Gastroesophageal sphincter (tissue), 4 donors: ENCODE measurements around the gene KIF26B. TPM values are rescaled to one million over a fixed set of nuclear protein-coding genes. Genes with fewer than 3 reads are reported as not detected.
"Not testable (repeated sequence)": the region's sequence is repeated elsewhere in the genome, so short reads cannot be mapped to it uniquely, and the experiment has no call there.

Source experiments
- ATAC-seq: fragments of 150-250 bp; one replicate; pipeline ENCODE4 v1.9.1; 2016; ENCODE audit warnings: mild to moderate bottlenecking, moderate library complexity
- H3K27ac ChIP-seq, 4 donors: fragments of 200-600 bp; sonication (generic) in 3 of 4; 1 replicate in 3 of 4; 2 replicates in 1 of 4; pipeline ENCODE4 v1.5.1; 2016 to 2019
- H3K27me3 ChIP-seq: fragments of 200-600 bp; sonication (generic); one replicate; pipeline ENCODE4 v1.5.1; 2019
- H3K36me3 ChIP-seq, 2 donors: fragments of 200-600 bp; sonication (generic); one replicate each; pipeline ENCODE4 v1.5.1; 2019; ENCODE audit warnings: control low read depth in 1 of 2
- H3K4me1 ChIP-seq, 3 donors: fragments of 200-600 bp; sonication (generic); 1 replicate in 2 of 3; 2 replicates in 1 of 3; pipeline ENCODE4 v1.5.1; 2016 to 2019; ENCODE audit warnings: control low read depth in 2 of 3
- H3K4me3 ChIP-seq, 2 donors: fragments of 200-600 bp; sonication (generic); one replicate each; pipeline ENCODE4 v1.5.1; 2019; ENCODE audit warnings: mild to moderate bottlenecking in 1 of 2, moderate library complexity in 1 of 2
- H3K9me3 ChIP-seq, 3 donors: fragments of 200-600 bp; sonication (generic); one replicate each; pipeline ENCODE4 v1.5.1; 2017 to 2019; ENCODE audit warnings: control low read depth in 2 of 3
- EP300 ChIP-seq: sonication (generic); formaldehyde crosslinking; IDR thresholded peaks from one replicate; pipeline ENCODE4 v1.6.1; 2017; ENCODE audit warnings: antibody characterized with exemption, mild to moderate bottlenecking
- POLR2A ChIP-seq, 2 donors: fragments of 450-650 bp; IDR thresholded peaks; one replicate each; pipeline ENCODE4 v1.6.1; 2017; ENCODE audit warnings: antibody characterized with exemption in 2 of 2, mild to moderate bottlenecking in 2 of 2, moderate library complexity in 1 of 2
- POLR2AphosphoS5 ChIP-seq: sonication (generic); formaldehyde crosslinking; IDR thresholded peaks from one replicate; pipeline ENCODE4 v1.6.1; 2017; ENCODE audit warnings: antibody characterized with exemption
- WGBS, 2 donors: methylation state at CpG; one replicate each; pipeline ENCODE4 v1.1.5; 2018; ENCODE audit warnings: low coverage in 1 of 2; 5-methylcytosine and 5-hydroxymethylcytosine counted together
- total RNA-seq, 4 donors: library from RNA; depleted of rRNA; stranded (reverse); fragments of >200 nt; gene quantifications; one replicate each; pipeline ENCODE4 v1.1.0, GENCODE V29; 2016
- TF ChIP-seq, protein P1 (sequence below), 4 experiments: fragments of 200-600 bp in 2 of 4; fragments of 450-650 bp in 2 of 4; sonication (generic) in 1 of 4; IDR thresholded peaks; one replicate each; pipeline ENCODE4 v1.5.1; 2017 to 2019; ENCODE audit warnings: antibody characterized with exemption in 4 of 4, mild to moderate bottlenecking in 2 of 4, moderate library complexity in 2 of 4

Gene KIF26B
- total RNA-seq, 4 donors from 2014 or later: 0.62 to 1.9 (median 0.97) TPM

DNA sequence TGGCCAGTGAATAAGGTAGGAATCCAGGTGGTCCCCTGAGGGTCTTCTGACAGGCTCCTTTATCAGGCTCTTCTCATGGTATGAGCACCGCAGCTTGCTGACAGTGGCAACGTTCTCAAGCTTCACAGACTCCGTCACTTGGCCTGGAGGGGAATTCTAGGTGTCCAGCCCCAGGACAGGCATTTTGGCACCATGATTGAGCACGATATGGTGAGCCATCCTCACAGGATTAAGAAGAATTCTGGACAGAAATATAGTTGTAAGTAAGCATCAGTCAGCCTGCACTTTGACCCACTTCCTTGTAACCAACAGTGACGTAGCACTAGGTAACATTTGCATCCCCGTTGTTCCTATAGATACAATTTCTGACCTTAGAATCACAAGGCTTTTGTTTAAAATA lies 30.5 kb upstream of the KIF26B start:
- no peaks in the 10 kb centered on the region for H3K4me1 ChIP-seq
- WGBS, 2 donors: 91 to 93% methylated on average over 2 to 6 of the region's 6 CpGs
- H3K4me3 ChIP-seq: no peak overlapping the region
- peaks cover 12% of the 10 kb centered on the region for H3K27me3 ChIP-seq
- H3K9me3 ChIP-seq: no peaks in the 10 kb centered on the region
- no peak for ATAC-seq
- TF ChIP-seq POLR2AphosphoS5 (no peak), EP300 (no peak), POLR2A (IDR thresholded peaks at IDR 0.05) (no peak)
- TF ChIP-seq, protein P1, sequence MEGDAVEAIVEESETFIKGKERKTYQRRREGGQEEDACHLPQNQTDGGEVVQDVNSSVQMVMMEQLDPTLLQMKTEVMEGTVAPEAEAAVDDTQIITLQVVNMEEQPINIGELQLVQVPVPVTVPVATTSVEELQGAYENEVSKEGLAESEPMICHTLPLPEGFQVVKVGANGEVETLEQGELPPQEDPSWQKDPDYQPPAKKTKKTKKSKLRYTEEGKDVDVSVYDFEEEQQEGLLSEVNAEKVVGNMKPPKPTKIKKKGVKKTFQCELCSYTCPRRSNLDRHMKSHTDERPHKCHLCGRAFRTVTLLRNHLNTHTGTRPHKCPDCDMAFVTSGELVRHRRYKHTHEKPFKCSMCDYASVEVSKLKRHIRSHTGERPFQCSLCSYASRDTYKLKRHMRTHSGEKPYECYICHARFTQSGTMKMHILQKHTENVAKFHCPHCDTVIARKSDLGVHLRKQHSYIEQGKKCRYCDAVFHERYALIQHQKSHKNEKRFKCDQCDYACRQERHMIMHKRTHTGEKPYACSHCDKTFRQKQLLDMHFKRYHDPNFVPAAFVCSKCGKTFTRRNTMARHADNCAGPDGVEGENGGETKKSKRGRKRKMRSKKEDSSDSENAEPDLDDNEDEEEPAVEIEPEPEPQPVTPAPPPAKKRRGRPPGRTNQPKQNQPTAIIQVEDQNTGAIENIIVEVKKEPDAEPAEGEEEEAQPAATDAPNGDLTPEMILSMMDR (IDR thresholded peaks at IDR 0.05): no peak
- H3K36me3 ChIP-seq: peaks cover 0 to 29% of the 10 kb centered on the region in 2 donors
- H3K27ac ChIP-seq: no peak overlapping the region

DNA sequence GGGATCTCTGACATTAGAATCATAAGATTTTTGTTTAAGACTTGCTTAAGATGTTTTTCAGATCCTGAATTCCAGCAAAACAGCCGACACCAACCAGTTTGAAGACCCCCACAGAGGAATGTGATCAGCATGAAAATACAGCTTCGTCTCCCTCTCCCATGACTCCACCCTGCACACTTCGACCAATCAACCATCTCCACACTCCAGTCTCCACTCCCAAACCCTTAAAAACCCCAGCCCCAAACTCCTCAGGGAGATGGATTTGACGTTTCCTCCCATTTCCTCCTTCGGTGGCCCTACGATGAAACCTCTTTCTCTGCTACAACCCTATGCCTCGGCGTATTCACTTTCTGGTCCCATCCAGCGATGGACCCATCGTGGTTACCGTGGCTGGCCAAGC lies 30.1 kb upstream of the KIF26B start:
- peaks cover 0 to 3% (median 0%) of the 10 kb centered on the region in 3 donors for H3K4me1 ChIP-seq
- H3K27ac ChIP-seq: no peak overlapping the region
- peaks cover 0 to 29% of the 10 kb centered on the region in 2 donors for H3K36me3 ChIP-seq
- H3K27me3 ChIP-seq: peaks cover 16% of the 10 kb centered on the region
- WGBS, 2 donors: 80 to 90% methylated on average over 8 to 11 of the region's 11 CpGs
- no peak overlapping the region for H3K4me3 ChIP-seq
- H3K9me3 ChIP-seq: no peaks in the 10 kb centered on the region
- no peak for ATAC-seq
- TF ChIP-seq EP300: no peak

DNA sequence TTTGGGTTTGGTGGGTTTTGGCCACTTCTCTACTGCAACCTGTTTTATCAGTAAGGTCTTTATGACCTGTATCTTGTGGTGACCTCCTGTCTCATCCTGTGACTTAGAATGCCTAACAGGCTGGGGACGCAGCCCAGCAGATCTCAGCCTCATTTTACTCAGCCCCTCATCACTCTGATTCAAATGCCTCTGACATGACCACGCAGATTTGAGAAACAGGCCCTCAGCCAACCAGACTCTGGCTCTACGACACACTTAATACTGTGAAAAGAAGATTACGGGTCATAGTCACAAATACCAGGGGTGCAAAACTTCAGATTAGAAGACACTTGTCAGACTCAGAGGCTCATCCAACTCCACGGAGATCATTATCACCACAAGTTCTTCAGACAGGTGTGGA lies 28.3 kb upstream of the KIF26B start:
- ATAC-seq: no peak
- peaks cover 0 to 29% of the 10 kb centered on the region in 2 donors for H3K36me3 ChIP-seq
- H3K4me3 ChIP-seq: no peak overlapping the region
- WGBS, 2 donors: 49% methylated on average over 4 of the region's 5 CpGs; no CpG with 5 or more reads in 1 of the 2 donors
- no peak for TF ChIP-seq EP300
- no peak for TF ChIP-seq POLR2AphosphoS5
- TF ChIP-seq, protein P1 (IDR thresholded peaks at IDR 0.05): no peak
- TF ChIP-seq POLR2A (IDR thresholded peaks at IDR 0.05): no peak
- H3K27me3 ChIP-seq: peaks cover 31% of the 10 kb centered on the region
- H3K4me1 ChIP-seq: peaks cover 0 to 6% (median 0%) of the 10 kb centered on the region in 3 donors
- H3K27ac ChIP-seq: no peak overlapping the region
- no peaks in the 10 kb centered on the region for H3K9me3 ChIP-seq

- ATAC-seq: no peak
- Histone ChIP-seq H3K27ac (no peak overlapping the region), H3K4me3 (no peak overlapping the region), H3K4me1 (peaks cover 0 to 6% (median 0%) of the 10 kb centered on the region in 3 donors), H3K9me3 (no peaks in the 10 kb centered on the region), H3K36me3 (peaks cover 0 to 11% of the 10 kb centered on the region in 2 donors), H3K27me3 (peaks cover 51% of the 10 kb centered on the region)
- TF ChIP-seq, protein P1 (IDR thresholded peaks at IDR 0.05): no peak
- TF ChIP-seq POLR2A (IDR thresholded peaks at IDR 0.05) (no peak), POLR2AphosphoS5 (no peak), EP300 (no peak)
- whole genome bisulfite sequencing, 2 donors: 70 to 93% methylated on average over 11 to 13 of the region's 20 CpGs
Observed at GRCh38 chr1:245128381-245129101, 26.2 kb upstream of the KIF26B start.

- Histone ChIP-seq H3K4me1 (peaks cover 0 to 6% (median 0%) of the 10 kb centered on the region in 3 donors), H3K27me3 (peaks cover 61% of the 10 kb centered on the region), H3K9me3 (no peaks in the 10 kb centered on the region), H3K27ac (no peak overlapping the region), H3K36me3 (peaks cover 0 to 2% of the 10 kb centered on the region in 2 donors), H3K4me3 (no peak overlapping the region)
- ATAC-seq: no peak
- TF ChIP-seq EP300 (no peak), POLR2AphosphoS5 (no peak), POLR2A (IDR thresholded peaks at IDR 0.05) (no peak)
- TF ChIP-seq, protein P1 (IDR thresholded peaks at IDR 0.05): no peak
- WGBS, 2 donors: 24 to 35% methylated on average over 13 to 16 of the region's 19 CpGs
Observed at GRCh38 chr1:245129319-245130240, 25.2 kb upstream of the KIF26B start.

DNA sequence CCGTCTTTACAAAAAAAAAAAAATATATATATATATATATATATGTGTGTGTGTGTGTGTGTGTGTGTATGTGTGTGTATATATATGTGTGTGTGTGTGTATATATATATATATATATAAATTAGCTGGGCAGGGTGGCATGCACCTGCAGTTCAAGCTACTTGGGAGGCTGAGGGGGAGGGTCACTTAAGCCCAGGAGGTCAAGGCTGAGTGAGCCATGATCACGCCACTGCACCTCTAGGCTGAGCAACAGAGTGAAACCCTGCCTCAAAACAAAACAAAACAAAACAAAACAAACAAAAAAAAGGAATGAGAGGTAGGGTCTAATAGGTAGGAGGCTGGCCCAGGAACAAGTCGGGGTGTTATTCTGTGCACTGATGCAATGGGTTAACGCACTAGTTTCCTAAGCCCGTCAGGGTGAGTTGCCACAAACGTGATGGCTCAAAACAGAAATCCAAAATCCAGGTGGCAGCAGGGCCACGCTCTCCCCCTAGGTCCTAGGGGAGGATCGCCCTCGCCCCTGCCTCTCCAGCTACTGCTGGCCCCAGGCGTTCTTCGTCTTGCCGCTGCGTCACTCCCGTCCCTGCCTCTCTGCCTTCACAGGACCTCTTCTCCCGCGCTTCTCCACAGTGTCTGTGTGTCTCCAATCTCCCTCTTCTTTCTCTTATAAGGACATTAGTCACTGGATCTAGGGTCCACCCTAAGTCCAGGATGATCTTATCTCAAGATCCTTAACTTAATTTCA lies 24.3 kb upstream of the KIF26B start:
- not testable (repeated sequence) for H3K4me1 ChIP-seq, H3K36me3 ChIP-seq, ATAC-seq, H3K9me3 ChIP-seq, H3K4me3 ChIP-seq, H3K27ac ChIP-seq
- peaks cover 66% of the 10 kb centered on the region for H3K27me3 ChIP-seq
- WGBS, 2 donors: 41 to 59% methylated on average over 11 of the region's 16 CpGs
